ENCODE measurements around the gene IKZF2.

DNA sequence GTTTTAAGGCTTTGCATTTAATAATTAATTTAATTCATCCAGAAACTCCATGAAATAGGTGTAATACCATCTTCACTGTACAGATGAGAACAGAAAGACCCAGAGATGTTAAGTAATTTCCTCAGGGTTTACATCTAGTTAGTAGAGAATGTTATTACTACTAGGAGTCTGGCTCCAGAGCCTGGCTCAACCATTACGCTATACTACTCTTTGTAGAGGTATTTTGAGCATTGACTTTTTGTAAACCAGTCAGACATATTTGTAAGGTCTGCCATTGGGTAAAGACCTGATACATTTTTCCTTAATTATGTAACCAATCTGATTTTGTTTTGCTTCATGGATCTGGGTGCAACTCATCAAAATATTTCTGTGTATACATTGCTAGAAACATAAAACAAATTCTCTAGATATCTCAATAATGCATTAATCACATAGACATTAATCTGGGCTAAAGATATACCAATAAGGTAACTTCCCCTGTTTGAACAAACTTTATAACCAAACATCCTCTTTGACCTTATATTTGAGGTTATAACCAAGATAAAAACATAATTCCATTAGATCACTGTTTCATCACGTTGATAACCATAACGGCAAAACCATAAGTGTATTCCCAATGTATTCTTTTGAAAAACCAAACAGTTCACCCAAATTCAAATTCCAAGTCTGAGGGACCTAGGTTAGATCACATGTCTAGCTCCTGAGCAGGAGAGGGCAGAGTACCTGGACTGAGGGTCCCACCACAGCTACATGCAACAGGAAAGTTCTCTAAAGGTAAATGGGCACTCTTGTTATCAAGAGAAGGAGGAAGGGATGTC is 135.0 kb downstream of the IKZF2 start:
- TF ChIP-seq, protein P1, sequence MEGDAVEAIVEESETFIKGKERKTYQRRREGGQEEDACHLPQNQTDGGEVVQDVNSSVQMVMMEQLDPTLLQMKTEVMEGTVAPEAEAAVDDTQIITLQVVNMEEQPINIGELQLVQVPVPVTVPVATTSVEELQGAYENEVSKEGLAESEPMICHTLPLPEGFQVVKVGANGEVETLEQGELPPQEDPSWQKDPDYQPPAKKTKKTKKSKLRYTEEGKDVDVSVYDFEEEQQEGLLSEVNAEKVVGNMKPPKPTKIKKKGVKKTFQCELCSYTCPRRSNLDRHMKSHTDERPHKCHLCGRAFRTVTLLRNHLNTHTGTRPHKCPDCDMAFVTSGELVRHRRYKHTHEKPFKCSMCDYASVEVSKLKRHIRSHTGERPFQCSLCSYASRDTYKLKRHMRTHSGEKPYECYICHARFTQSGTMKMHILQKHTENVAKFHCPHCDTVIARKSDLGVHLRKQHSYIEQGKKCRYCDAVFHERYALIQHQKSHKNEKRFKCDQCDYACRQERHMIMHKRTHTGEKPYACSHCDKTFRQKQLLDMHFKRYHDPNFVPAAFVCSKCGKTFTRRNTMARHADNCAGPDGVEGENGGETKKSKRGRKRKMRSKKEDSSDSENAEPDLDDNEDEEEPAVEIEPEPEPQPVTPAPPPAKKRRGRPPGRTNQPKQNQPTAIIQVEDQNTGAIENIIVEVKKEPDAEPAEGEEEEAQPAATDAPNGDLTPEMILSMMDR (IDR thresholded peaks at IDR 0.05), result no peak
- no peak for TF ChIP-seq POLR2A (IDR thresholded peaks at IDR 0.05)

All from heart left ventricle (tissue), 13 donors.